Femur (tissue), 1 donor: Measurements from ENCODE around the gene ZNF574.

Experiments
- DNase-seq: peaks from one replicate; pipeline ENCODE4 v3.0.0-alpha.2; 2017

ZNF574 gene

GRCh38 chr19:42105368-42105767 lies 29.4 kb downstream of the ZNF574 start:
- DNase-seq, result no peak

GRCh38 chr19:42108527-42109389 lies 32.8 kb downstream of the ZNF574 start:
- peak; percentile 88 for DNase-seq

- DNase-seq, result no peak
Measured at GRCh38 chr19:42109896-42110295, 33.9 kb downstream of the ZNF574 start.

GRCh38 chr19:42110658-42111057 lies 34.7 kb downstream of the ZNF574 start:
- DNase-seq, result no peak

- DNase-seq, result no peak
Measured at GRCh38 chr19:42111384-42111783, 35.4 kb downstream of the ZNF574 start.

GRCh38 chr19:42111811-42112210 lies 35.8 kb downstream of the ZNF574 start:
- DNase-seq, result no peak

- no peak for DNase-seq
Measured at GRCh38 chr19:42113641-42114348, 37.8 kb downstream of the ZNF574 start.

GRCh38 chr19:42114412-42114811 lies 38.4 kb downstream of the ZNF574 start:
- no peak for DNase-seq

GRCh38 chr19:42115219-42115618 lies 39.3 kb downstream of the ZNF574 start:
- no peak for DNase-seq

GRCh38 chr19:42115705-42116104 lies 39.7 kb downstream of the ZNF574 start:
- no peak for DNase-seq

GRCh38 chr19:42116308-42117075 lies 40.5 kb downstream of the ZNF574 start:
- no peak for DNase-seq

GRCh38 chr19:42117076-42117475 lies 41.1 kb downstream of the ZNF574 start:
- no peak for DNase-seq

- no peak for DNase-seq
Measured at GRCh38 chr19:42120276-42120980, 44.5 kb downstream of the ZNF574 start.

- no peak for DNase-seq
Measured at GRCh38 chr19:42121036-42121621, 45.2 kb downstream of the ZNF574 start.

- DNase-seq, result peak; percentile 46
Measured at GRCh38 chr19:42121656-42122069, 45.7 kb downstream of the ZNF574 start.

- no peak for DNase-seq
Measured at GRCh38 chr19:42122691-42123607, 47.0 kb downstream of the ZNF574 start.

GRCh38 chr19:42123765-42124164 lies 47.8 kb downstream of the ZNF574 start:
- no peak for DNase-seq

- no peak for DNase-seq
Measured at GRCh38 chr19:42124386-42124901, 48.5 kb downstream of the ZNF574 start.

GRCh38 chr19:42125536-42125935 lies 49.6 kb downstream of the ZNF574 start:
- DNase-seq, result no peak

GRCh38 chr19:42126574-42126973 lies 50.6 kb downstream of the ZNF574 start:
- no peak for DNase-seq
